ENCODE results near the gene MLXIP.
"Not testable (repeated sequence)": the region's sequence is repeated elsewhere in the genome, so short reads cannot be mapped to it uniquely, and the experiment has no call there.

Gene MLXIP, protein sequence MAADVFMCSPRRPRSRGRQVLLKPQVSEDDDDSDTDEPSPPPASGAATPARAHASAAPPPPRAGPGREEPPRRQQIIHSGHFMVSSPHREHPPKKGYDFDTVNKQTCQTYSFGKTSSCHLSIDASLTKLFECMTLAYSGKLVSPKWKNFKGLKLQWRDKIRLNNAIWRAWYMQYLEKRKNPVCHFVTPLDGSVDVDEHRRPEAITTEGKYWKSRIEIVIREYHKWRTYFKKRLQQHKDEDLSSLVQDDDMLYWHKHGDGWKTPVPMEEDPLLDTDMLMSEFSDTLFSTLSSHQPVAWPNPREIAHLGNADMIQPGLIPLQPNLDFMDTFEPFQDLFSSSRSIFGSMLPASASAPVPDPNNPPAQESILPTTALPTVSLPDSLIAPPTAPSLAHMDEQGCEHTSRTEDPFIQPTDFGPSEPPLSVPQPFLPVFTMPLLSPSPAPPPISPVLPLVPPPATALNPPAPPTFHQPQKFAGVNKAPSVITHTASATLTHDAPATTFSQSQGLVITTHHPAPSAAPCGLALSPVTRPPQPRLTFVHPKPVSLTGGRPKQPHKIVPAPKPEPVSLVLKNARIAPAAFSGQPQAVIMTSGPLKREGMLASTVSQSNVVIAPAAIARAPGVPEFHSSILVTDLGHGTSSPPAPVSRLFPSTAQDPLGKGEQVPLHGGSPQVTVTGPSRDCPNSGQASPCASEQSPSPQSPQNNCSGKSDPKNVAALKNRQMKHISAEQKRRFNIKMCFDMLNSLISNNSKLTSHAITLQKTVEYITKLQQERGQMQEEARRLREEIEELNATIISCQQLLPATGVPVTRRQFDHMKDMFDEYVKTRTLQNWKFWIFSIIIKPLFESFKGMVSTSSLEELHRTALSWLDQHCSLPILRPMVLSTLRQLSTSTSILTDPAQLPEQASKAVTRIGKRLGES

GRCh38 chr12:122078141-122079032 lies at the start of gene MLXIP:
Gene MLXIP (plus strand): TSS chr12:122078756. CDS start chr12:122078854, 98 bp downstream.
- peak; percentile 82 for DNase-seq

DNA sequence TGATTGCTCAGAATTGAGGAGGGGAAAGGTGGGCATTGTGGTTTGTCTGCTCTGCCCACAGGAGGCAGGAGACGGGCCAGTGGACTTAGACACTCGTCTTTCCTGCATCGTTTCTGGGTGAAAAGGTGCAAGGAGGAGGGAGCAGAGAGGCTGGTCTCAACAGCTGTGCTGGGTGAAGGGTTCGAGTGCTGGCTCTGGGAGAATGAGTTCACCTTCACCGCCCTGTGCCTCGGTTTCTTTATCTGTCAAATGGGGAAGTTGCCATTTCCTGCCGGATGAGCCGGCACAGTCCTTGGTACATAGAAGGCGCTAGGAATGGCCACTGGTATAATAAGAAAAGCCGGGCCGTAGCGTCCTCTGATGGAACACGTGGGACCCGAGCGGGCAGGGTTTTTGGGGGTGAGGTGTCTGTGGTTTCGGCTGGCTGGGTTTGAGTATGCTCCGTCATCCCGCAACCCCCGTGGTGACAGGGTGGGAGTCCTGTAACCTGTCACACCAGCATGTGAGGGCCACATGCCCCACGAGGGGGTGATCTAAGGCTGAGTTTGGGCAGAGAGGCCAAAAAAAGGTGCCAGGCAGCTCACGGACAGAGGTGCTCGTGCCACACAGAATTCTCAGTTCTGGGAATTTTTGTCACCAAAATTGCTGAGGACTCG lies 49.5 kb upstream of the MLXIP start:
- no peak for DNase-seq

- DNase-seq = no peak
Observed at GRCh38 chr12:122029620-122030423, 48.7 kb upstream of the MLXIP start.

DNA sequence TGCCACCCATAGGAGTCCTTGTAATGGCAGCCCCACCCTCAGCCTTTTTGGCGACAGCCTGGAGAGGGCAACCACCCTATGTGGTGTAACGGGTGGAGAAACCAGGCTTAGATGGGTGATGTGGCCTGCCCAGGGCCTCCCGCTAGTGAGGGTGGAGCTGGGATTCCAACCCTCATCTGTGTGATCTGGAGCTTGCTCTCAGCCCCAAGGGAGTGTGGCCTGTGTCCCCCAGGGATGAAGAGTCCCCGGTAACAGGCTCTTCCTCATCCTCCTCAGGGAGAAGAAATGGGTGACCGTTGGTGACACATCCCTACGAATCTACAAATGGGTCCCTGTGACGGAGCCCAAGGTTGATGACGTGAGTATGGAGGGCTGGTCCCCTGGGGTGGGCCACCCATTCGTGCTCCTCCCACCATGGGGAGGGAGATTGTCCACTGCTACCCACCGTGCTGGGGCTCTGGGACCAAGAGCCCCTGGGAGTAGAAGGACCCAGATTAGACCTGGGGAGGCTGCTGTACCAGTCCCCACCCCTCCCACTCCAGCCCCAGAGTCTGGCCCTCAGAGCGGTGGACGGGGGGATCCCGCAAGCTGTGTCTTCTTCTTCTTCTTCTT lies 48.0 kb upstream of the MLXIP start:
- no peak for DNase-seq

DNA sequence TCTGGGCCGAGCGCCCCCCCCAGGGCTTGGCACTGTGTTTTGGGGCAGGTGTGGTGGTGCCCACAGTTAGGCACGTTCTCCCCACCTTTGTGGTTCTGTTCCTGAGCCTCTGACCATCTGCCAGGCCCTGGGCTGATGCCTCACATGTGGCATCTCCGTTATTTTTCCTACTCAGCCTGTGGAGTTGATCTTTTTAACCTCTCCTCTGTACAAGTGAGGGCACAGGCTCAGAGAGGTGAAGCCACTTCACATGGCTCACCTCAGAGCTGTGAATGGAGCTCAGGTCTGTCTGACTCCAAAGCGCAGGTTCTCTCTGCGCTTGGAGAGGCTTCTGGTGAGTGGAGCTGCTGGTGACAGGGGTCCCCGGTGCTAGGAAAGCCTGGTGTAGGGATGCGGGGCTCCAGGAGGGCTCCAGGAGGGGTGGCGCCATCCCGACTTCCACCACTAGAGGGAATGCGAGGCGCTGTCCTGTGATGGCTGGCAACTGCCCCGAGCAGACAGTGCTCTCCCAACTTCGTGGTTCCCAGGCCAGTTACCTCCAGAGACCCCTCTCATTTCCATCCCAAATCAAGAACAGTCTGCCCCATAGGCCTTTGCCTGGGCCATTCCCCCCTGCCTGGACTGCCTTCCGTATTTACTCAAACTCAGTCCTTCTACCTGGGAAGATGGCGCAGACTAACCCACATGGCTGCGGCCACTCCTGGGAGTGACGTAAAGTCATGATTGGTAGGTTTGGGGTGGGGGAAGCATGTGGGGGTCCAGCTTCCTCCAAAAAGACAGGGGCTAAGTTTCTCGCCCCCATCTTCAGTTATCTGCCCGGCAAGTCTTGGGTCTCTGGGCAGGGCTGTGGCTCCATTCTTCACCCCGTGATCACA lies 47.0 kb upstream of the MLXIP start:
- no peak for DNase-seq

GRCh38 chr12:122032580-122032979 lies 46.0 kb upstream of the MLXIP start:
- no peak for DNase-seq

DNA sequence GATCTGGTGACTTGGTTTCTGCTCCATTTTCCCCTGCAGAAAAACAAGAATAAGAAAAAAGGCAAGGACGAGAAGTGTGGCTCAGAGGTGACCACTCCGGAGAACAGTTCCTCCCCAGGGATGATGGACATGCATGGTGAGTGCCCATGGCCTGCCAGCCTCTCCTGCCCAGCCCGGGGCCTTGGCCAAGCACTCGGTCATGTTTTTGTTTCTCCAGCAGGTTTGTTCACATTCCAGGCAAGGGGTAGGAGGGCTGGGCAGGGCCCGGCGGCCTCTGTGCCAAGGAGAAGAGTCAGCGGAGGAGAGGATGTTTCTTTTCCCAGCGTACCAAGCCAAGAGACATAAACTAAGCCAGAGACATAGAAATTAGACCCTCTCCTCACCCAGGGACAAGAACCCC lies 43.3 kb upstream of the MLXIP start:
- DNase-seq = no peak

- no peak for DNase-seq
Observed at GRCh38 chr12:122036153-122036552, 42.4 kb upstream of the MLXIP start.

GRCh38 chr12:122040579-122041386 lies 37.8 kb upstream of the MLXIP start:
- no peak for DNase-seq

DNA sequence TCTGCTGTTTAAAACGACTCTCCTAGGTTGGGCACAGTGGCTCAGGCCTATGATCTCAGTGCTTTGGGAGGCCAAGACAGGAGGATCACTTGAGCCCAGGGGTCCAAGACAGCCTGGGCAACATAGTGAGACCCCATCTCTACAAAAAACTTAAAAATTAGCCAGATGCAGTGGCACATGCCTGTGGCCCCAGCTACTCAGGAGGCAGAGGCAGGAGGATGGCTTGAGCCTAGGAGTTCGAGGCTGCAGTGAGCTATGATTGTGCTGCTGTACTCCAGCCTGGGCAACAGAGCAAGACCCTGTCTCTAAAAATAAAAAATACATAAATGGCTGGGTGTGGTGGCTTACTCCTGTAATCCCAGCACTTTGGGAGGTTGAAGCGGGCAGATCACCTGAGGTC lies 37.1 kb upstream of the MLXIP start:
- DNase-seq = not testable (repeated sequence)

DNA sequence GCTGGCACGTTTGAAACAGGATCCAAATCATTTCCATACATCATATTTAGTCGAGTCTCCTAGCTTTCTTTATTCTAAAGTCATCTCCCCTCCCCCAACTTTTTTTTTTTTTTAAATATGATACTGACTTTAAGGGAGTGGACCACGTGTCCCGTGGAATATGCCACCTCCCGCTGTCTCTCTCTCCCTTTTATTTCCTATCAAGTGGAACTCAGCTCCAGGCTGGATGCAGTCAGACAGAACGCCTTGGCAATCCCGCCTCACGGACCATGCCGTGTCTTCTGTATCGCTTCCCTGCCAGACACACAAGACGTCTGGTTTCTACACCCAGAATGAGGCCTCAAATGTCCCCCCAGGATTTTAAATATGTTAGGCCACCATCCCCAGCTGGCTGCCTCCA lies 35.6 kb upstream of the MLXIP start:
- no peak for DNase-seq

DNA sequence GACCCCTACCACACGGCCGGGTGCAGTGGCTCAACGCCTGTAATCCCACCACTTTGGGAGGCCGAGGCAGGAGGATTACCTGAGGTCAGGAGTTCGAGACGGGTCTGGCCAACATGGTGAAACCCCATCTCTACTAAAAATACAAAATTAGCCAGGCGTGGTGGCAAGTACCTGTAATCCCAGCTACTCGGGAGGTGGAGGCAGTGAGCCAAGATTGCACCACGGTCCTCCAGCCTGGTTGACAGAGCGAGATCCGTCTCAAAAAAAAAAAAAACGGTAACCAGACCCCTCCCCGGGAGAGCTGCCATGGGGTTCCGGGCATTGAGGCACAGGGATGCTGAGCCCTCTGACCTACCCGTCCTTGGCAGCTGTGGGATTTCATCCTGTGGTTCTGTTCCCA lies 35.1 kb upstream of the MLXIP start:
- no peak for DNase-seq

- no peak for DNase-seq
Observed at GRCh38 chr12:122045262-122045661, 33.3 kb upstream of the MLXIP start.

- no peak for DNase-seq
Observed at GRCh38 chr12:122046145-122046544, 32.4 kb upstream of the MLXIP start.

DNA sequence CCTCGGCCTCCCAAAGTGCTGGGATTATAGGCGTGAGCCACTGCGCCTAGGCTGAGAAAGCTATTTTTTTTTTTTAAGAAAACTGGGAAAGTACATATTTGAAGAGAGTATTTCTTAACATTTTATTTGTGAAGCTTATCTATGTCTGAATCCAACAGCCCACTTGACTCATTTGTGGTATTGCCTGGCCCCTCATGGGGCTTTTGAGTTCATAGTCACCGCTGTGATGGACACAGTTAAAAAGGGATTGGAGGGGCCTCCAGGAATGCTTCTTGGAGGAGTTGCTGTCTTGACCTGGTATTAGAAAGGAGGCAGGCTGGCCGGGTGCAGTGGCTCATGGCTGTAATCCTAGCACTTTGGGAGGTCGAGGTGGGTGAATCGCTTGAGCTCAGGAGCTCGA lies 30.4 kb upstream of the MLXIP start:
- no peak for DNase-seq

DNA sequence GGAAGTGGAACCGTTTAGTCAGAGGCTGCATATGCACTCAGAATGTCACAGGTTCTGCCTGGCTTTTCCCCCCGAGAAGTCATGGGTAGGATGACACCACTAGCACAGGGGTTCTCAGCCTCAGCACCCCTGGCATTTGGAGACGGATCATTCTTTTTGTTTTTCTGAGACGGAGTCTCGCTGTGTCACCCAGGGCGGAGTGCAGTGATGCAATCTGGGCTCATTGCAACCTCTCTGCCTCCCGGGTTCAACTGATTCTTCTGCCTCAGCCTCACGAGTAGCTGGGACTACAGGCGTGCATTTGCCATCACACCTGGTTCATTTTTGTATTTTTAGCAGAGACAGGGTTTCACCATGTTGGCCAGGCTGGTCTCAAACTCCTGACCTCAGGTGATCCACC lies 28.7 kb upstream of the MLXIP start:
- no peak for DNase-seq

GRCh38 chr12:122050706-122051105 lies 27.9 kb upstream of the MLXIP start:
- no peak for DNase-seq

GRCh38 chr12:122051231-122051876 lies 27.2 kb upstream of the MLXIP start:
- DNase-seq = no peak

- DNase-seq = no peak
Observed at GRCh38 chr12:122052285-122052684, 26.3 kb upstream of the MLXIP start.
